Mucosa of stomach (tissue), 1 donor: Measurements from ENCODE around the gene SLC12A7.
"Not testable (repeated sequence)": the region's sequence is repeated elsewhere in the genome, so short reads cannot be mapped to it uniquely, and the experiment has no call there.

Experiments
- H3K27me3 ChIP-seq: one replicate; pipeline ENCODE4 v1.7.0; 2013; ENCODE audit warnings: mild to moderate bottlenecking, low read length; ENCODE audit not compliant: control insufficient read depth, insufficient read depth
- H3K36me3 ChIP-seq: one replicate; pipeline ENCODE4 v1.7.0; 2013; ENCODE audit warnings: low read length; ENCODE audit not compliant: control insufficient read depth, insufficient read depth
- H3K4me1 ChIP-seq: one replicate; pipeline ENCODE4 v1.7.0; 2013; ENCODE audit warnings: mild to moderate bottlenecking, low read length; ENCODE audit not compliant: control insufficient read depth, insufficient read depth
- H3K4me3 ChIP-seq: one replicate; pipeline ENCODE4 v1.7.0; 2013; ENCODE audit warnings: low read length
- H3K9ac ChIP-seq: one replicate; pipeline ENCODE4 v1.7.0; 2013; ENCODE audit warnings: mild to moderate bottlenecking, low read length, moderate library complexity
- H3K9me3 ChIP-seq: one replicate; pipeline ENCODE4 v1.7.0; 2013; ENCODE audit warnings: mild to moderate bottlenecking, low read length, moderate library complexity; ENCODE audit not compliant: control insufficient read depth
- donor health status: Pancreatic carcinoma.

The SLC12A7 gene

GRCh38 chr5:1111727-1112289 is at the start of gene SLC12A7:
Gene SLC12A7 (minus strand): TSS chr5:1112063. CDS start chr5:1111991, 72 bp downstream.
- peak within 1 kb of the TSS; percentile 84 for H3K4me3 ChIP-seq
- H3K4me1 ChIP-seq, result peaks cover 37% of the 10 kb centered on the region
- H3K27me3 ChIP-seq, result peaks cover 3% of the 10 kb centered on the region
- H3K9ac ChIP-seq, result peak within 1 kb of the TSS; percentile 92
- no peaks in the 10 kb centered on the region for H3K9me3 ChIP-seq
- no peaks in the 10 kb centered on the region for H3K36me3 ChIP-seq

- Histone ChIP-seq H3K27me3 (peaks cover 8% of the 10 kb centered on the region), H3K4me3 (no peak overlapping the region), H3K36me3 (no peaks in the 10 kb centered on the region), H3K9me3 (no peaks in the 10 kb centered on the region), H3K9ac (peak overlapping the region; percentile 37), H3K4me1 (peaks cover 30% of the 10 kb centered on the region)
Observed at GRCh38 chr5:1161108-1161832, 49.4 kb upstream of the SLC12A7 start.

- H3K4me1 ChIP-seq, result peaks cover 21% of the 10 kb centered on the region
- peaks cover 17% of the 10 kb centered on the region for H3K27me3 ChIP-seq
- H3K9ac ChIP-seq, result no peak overlapping the region
- H3K9me3 ChIP-seq, result no peaks in the 10 kb centered on the region
- no peaks in the 10 kb centered on the region for H3K36me3 ChIP-seq
- no peak overlapping the region for H3K4me3 ChIP-seq
Observed at GRCh38 chr5:1159774-1160406, 48.0 kb upstream of the SLC12A7 start.

- no peak overlapping the region for H3K9ac ChIP-seq
- peaks cover 23% of the 10 kb centered on the region for H3K27me3 ChIP-seq
- H3K36me3 ChIP-seq, result no peaks in the 10 kb centered on the region
- H3K4me1 ChIP-seq, result peaks cover 18% of the 10 kb centered on the region
- H3K9me3 ChIP-seq, result no peaks in the 10 kb centered on the region
- no peak overlapping the region for H3K4me3 ChIP-seq
Observed at GRCh38 chr5:1159341-1159675, 47.4 kb upstream of the SLC12A7 start.

GRCh38 chr5:1158647-1159340 is 46.9 kb upstream of the SLC12A7 start:
- peaks cover 28% of the 10 kb centered on the region for H3K27me3 ChIP-seq
- no peaks in the 10 kb centered on the region for H3K9me3 ChIP-seq
- no peak overlapping the region for H3K9ac ChIP-seq
- no peak overlapping the region for H3K4me3 ChIP-seq
- H3K36me3 ChIP-seq, result no peaks in the 10 kb centered on the region
- H3K4me1 ChIP-seq, result peaks cover 18% of the 10 kb centered on the region

- H3K9ac ChIP-seq, H3K9me3 ChIP-seq, H3K36me3 ChIP-seq, H3K4me3 ChIP-seq: not testable (repeated sequence)
- peaks cover 26% of the 10 kb centered on the region for H3K4me1 ChIP-seq
- H3K27me3 ChIP-seq, result peaks cover 40% of the 10 kb centered on the region
Observed at GRCh38 chr5:1157461-1157986, 45.7 kb upstream of the SLC12A7 start.

- H3K4me3 ChIP-seq, result no peak overlapping the region
- H3K9ac ChIP-seq, result no peak overlapping the region
- H3K9me3 ChIP-seq, result no peaks in the 10 kb centered on the region
- peaks cover 41% of the 10 kb centered on the region for H3K27me3 ChIP-seq
- peaks cover 26% of the 10 kb centered on the region for H3K4me1 ChIP-seq
- H3K36me3 ChIP-seq, result no peaks in the 10 kb centered on the region
Observed at GRCh38 chr5:1156754-1157460, 45.0 kb upstream of the SLC12A7 start.

- Histone ChIP-seq H3K36me3 (no peaks in the 10 kb centered on the region), H3K27me3 (peaks cover 41% of the 10 kb centered on the region), H3K4me3 (no peak overlapping the region), H3K4me1 (peaks cover 19% of the 10 kb centered on the region), H3K9ac (no peak overlapping the region), H3K9me3 (no peaks in the 10 kb centered on the region)
Observed at GRCh38 chr5:1156033-1156753, 44.3 kb upstream of the SLC12A7 start.

- H3K9me3 ChIP-seq, result no peaks in the 10 kb centered on the region
- H3K4me1 ChIP-seq, result peaks cover 16% of the 10 kb centered on the region
- H3K36me3 ChIP-seq, result no peaks in the 10 kb centered on the region
- no peak overlapping the region for H3K4me3 ChIP-seq
- H3K9ac ChIP-seq, result no peak overlapping the region
- H3K27me3 ChIP-seq, result peaks cover 41% of the 10 kb centered on the region
Observed at GRCh38 chr5:1155191-1156032, 43.5 kb upstream of the SLC12A7 start.

GRCh38 chr5:1153428-1153827 is 41.6 kb upstream of the SLC12A7 start:
- peaks cover 38% of the 10 kb centered on the region for H3K27me3 ChIP-seq
- H3K9ac ChIP-seq, result no peak overlapping the region
- H3K4me1 ChIP-seq, result peaks cover 16% of the 10 kb centered on the region
- no peak overlapping the region for H3K4me3 ChIP-seq
- no peaks in the 10 kb centered on the region for H3K36me3 ChIP-seq
- H3K9me3 ChIP-seq, result no peaks in the 10 kb centered on the region
